Spleen (tissue), 7 donors: ENCODE measurements around the gene SUSD3.

ENCODE experiments used
- CTCF ChIP-seq, 11 experiments: fragments of 200-600 bp in 7 of 11; fragments of 450-650 bp in 4 of 11; sonication (generic) in 4 of 11; IDR thresholded peaks in 8 of 11; conservative IDR thresholded peaks in 3 of 11; 1 replicate in 7 of 11; 2 replicates in 4 of 11; pipeline versions ENCODE4 v1.4.0 to v1.8.0; 2016 to 2021; ENCODE audit warnings: antibody characterized with exemption in 11 of 11, inconsistent platforms in 4 of 11, mild to moderate bottlenecking in 1 of 11
- POLR2A ChIP-seq, 3 donors: fragments of 450-650 bp; IDR thresholded peaks; one replicate each; pipeline ENCODE4 v1.5.1; 2017; ENCODE audit warnings: antibody characterized with exemption in 3 of 3, mild to moderate bottlenecking in 1 of 3
- POLR2AphosphoS5 ChIP-seq, 3 donors: sonication (generic); formaldehyde crosslinking; IDR thresholded peaks; one replicate each; pipeline ENCODE4 v1.5.1; 2017; ENCODE audit warnings: antibody characterized with exemption in 3 of 3
- donor health status: DM: no; HTN: no; CAD: no; lungs with moderate emphysema.
- donor health status: DM: no; HTN: no; CAD: no.
- donor health status: DM: no; HTN: no; CAD: no.

GRCh38 chr9:93122721-93123221 is 64.3 kb downstream of the SUSD3 start:
- TF ChIP-seq CTCF (IDR thresholded peaks at IDR 0.05 in 8 of 11, conservative IDR thresholded peaks at IDR 0.05 in 3 of 11) (no peak), POLR2A (IDR thresholded peaks at IDR 0.05) (no peak), POLR2AphosphoS5 (IDR thresholded peaks at IDR 0.05) (peak in 1 of 3 donors; percentile 10)
